Measurements from ENCODE around the gene GNAO1.

The GNAO1 gene

DNA sequence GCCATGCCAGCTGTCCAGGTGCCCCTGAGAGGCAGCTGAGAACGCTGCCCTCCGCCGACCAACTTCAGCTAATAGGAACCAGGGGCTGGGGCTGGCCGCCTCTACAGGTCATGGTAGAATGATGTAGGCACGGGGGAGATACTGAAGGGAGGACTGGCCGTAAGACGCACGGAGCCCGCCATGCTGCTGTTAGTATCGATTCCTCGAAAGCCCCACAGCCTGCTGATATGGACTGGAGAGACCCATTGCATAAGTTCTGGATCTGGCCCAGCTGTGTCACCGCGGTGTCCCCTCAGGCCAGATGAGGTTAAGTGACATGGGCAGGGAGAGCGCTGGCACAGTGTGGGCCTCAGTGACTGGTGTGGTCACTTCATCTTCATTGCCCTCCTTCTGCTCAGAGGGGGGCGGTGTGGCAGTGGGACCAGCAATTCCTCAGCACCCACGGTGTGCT lies 158.4 kb downstream of the GNAO1 start:
- ATAC-seq: no peak
- TF ChIP-seq SNAI2 (CRISPR knock-in tag; IDR thresholded peaks at IDR 0.05) (no peak), ISL1 (CRISPR knock-in tag; IDR thresholded peaks at IDR 0.05) (no peak), TOX (CRISPR knock-in tag; IDR thresholded peaks at IDR 0.05; ENCODE audit: borderline replicate concordance) (no peak), ZFP30 (CRISPR knock-in tag; IDR thresholded peaks at IDR 0.05) (no peak), ARNTL (CRISPR knock-in tag; IDR thresholded peaks at IDR 0.05; ENCODE audit: borderline replicate concordance, low read depth) (no peak), RARB (CRISPR knock-in tag; IDR thresholded peaks at IDR 0.05) (no peak), OSR1 (CRISPR knock-in tag; IDR thresholded peaks at IDR 0.05) (no peak)
- TF ChIP-seq, protein P1, sequence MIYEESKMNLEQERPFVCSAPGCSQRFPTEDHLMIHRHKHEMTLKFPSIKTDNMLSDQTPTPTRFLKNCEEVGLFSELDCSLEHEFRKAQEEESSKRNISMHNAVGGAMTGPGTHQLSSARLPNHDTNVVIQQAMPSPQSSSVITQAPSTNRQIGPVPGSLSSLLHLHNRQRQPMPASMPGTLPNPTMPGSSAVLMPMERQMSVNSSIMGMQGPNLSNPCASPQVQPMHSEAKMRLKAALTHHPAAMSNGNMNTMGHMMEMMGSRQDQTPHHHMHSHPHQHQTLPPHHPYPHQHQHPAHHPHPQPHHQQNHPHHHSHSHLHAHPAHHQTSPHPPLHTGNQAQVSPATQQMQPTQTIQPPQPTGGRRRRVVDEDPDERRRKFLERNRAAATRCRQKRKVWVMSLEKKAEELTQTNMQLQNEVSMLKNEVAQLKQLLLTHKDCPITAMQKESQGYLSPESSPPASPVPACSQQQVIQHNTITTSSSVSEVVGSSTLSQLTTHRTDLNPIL (CRISPR knock-in tag; IDR thresholded peaks at IDR 0.05; ENCODE audit: low read depth): no peak

GRCh38 chr16:56350491-56351405 lies 159.5 kb downstream of the GNAO1 start:
- TF ChIP-seq OSR1 (CRISPR knock-in tag; IDR thresholded peaks at IDR 0.05) (no peak), TCF4 (CRISPR knock-in tag; IDR thresholded peaks at IDR 0.05; ENCODE audit: borderline replicate concordance) (no peak), ZNF565 (CRISPR knock-in tag; conservative IDR thresholded peaks at IDR 0.05; ENCODE audit: low read depth) (no peak), CSDC2 (CRISPR knock-in tag; IDR thresholded peaks at IDR 0.05) (no peak), ZNF8 (CRISPR knock-in tag; IDR thresholded peaks at IDR 0.05) (no peak), ZFP30 (CRISPR knock-in tag; IDR thresholded peaks at IDR 0.05) (no peak), SNAI2 (CRISPR knock-in tag; IDR thresholded peaks at IDR 0.05) (no peak), ZNF70 (CRISPR knock-in tag; IDR thresholded peaks at IDR 0.05) (no peak), PPARA (CRISPR knock-in tag; IDR thresholded peaks at IDR 0.05; ENCODE audit: borderline replicate concordance) (no peak), ARNTL (CRISPR knock-in tag; IDR thresholded peaks at IDR 0.05; ENCODE audit: borderline replicate concordance, low read depth) (no peak), ZC3H10 (CRISPR knock-in tag; IDR thresholded peaks at IDR 0.05) (no peak), TOX (CRISPR knock-in tag; IDR thresholded peaks at IDR 0.05; ENCODE audit: borderline replicate concordance) (no peak)
- TF ChIP-seq, protein P2, sequence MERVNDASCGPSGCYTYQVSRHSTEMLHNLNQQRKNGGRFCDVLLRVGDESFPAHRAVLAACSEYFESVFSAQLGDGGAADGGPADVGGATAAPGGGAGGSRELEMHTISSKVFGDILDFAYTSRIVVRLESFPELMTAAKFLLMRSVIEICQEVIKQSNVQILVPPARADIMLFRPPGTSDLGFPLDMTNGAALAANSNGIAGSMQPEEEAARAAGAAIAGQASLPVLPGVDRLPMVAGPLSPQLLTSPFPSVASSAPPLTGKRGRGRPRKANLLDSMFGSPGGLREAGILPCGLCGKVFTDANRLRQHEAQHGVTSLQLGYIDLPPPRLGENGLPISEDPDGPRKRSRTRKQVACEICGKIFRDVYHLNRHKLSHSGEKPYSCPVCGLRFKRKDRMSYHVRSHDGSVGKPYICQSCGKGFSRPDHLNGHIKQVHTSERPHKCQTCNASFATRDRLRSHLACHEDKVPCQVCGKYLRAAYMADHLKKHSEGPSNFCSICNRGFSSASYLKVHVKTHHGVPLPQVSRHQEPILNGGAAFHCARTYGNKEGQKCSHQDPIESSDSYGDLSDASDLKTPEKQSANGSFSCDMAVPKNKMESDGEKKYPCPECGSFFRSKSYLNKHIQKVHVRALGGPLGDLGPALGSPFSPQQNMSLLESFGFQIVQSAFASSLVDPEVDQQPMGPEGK (CRISPR knock-in tag; IDR thresholded peaks at IDR 0.05; ENCODE audit: borderline replicate concordance): no peak
- TF ChIP-seq, protein P3, sequence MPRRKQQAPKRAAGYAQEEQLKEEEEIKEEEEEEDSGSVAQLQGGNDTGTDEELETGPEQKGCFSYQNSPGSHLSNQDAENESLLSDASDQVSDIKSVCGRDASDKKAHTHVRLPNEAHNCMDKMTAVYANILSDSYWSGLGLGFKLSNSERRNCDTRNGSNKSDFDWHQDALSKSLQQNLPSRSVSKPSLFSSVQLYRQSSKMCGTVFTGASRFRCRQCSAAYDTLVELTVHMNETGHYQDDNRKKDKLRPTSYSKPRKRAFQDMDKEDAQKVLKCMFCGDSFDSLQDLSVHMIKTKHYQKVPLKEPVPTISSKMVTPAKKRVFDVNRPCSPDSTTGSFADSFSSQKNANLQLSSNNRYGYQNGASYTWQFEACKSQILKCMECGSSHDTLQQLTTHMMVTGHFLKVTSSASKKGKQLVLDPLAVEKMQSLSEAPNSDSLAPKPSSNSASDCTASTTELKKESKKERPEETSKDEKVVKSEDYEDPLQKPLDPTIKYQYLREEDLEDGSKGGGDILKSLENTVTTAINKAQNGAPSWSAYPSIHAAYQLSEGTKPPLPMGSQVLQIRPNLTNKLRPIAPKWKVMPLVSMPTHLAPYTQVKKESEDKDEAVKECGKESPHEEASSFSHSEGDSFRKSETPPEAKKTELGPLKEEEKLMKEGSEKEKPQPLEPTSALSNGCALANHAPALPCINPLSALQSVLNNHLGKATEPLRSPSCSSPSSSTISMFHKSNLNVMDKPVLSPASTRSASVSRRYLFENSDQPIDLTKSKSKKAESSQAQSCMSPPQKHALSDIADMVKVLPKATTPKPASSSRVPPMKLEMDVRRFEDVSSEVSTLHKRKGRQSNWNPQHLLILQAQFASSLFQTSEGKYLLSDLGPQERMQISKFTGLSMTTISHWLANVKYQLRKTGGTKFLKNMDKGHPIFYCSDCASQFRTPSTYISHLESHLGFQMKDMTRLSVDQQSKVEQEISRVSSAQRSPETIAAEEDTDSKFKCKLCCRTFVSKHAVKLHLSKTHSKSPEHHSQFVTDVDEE (CRISPR knock-in tag; IDR thresholded peaks at IDR 0.05): no peak
- TF ChIP-seq, protein P1 (CRISPR knock-in tag; IDR thresholded peaks at IDR 0.05; ENCODE audit: low read depth): no peak
- TF ChIP-seq, protein P4, sequence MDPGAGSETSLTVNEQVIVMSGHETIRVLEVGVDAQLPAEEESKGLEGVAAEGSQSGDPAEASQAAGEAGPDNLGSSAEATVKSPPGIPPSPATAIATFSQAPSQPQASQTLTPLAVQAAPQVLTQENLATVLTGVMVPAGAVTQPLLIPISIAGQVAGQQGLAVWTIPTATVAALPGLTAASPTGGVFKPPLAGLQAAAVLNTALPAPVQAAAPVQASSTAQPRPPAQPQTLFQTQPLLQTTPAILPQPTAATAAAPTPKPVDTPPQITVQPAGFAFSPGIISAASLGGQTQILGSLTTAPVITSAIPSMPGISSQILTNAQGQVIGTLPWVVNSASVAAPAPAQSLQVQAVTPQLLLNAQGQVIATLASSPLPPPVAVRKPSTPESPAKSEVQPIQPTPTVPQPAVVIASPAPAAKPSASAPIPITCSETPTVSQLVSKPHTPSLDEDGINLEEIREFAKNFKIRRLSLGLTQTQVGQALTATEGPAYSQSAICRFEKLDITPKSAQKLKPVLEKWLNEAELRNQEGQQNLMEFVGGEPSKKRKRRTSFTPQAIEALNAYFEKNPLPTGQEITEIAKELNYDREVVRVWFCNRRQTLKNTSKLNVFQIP (CRISPR knock-in tag; IDR thresholded peaks at IDR 0.05; ENCODE audit: borderline replicate concordance, low read depth): no peak
- ATAC-seq: no peak

DNA sequence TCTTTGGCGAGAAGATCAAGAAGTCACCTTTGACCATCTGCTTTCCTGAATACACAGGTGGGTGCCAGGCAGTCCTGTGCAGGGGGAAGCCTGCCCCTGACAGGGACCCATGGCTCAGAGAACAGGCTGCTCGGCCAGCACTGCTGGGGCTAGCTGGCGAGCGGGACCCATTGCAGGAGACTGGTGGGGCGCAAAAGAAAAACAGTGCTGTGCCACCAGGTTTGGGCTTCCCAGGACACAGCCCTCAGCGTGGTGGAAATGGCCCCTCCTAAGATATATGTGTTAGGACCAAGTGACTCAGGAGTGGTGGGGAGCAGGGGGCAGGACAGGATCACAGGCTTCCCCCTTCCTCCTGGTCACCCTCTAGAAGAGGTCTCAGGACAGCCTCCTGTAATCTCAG lies 160.2 kb downstream of the GNAO1 start:
- TF ChIP-seq OSR1 (CRISPR knock-in tag; IDR thresholded peaks at IDR 0.05) (no peak), ZNF565 (CRISPR knock-in tag; conservative IDR thresholded peaks at IDR 0.05; ENCODE audit: low read depth) (no peak), ZNF70 (CRISPR knock-in tag; IDR thresholded peaks at IDR 0.05) (no peak), PPARA (CRISPR knock-in tag; IDR thresholded peaks at IDR 0.05; ENCODE audit: borderline replicate concordance) (no peak), ARNTL (CRISPR knock-in tag; IDR thresholded peaks at IDR 0.05; ENCODE audit: borderline replicate concordance, low read depth) (no peak), BACH2 (CRISPR knock-in tag; IDR thresholded peaks at IDR 0.05; ENCODE audit: borderline replicate concordance) (no peak), RARB (CRISPR knock-in tag; IDR thresholded peaks at IDR 0.05) (no peak), SNAI2 (CRISPR knock-in tag; IDR thresholded peaks at IDR 0.05) (no peak), ESRRG (CRISPR knock-in tag; IDR thresholded peaks at IDR 0.05) (no peak)
- TF ChIP-seq, protein P1 (CRISPR knock-in tag; IDR thresholded peaks at IDR 0.05; ENCODE audit: low read depth): no peak
- TF ChIP-seq, protein P4 (CRISPR knock-in tag; IDR thresholded peaks at IDR 0.05; ENCODE audit: borderline replicate concordance, low read depth): no peak
- ATAC-seq: no peak
